PC-9 (cell line): ENCODE results near the gene WDFY3. TPM values are rescaled to one million over a fixed set of nuclear protein-coding genes. Genes with fewer than 3 reads are reported as not detected.

Experiments
- BruUV-seq: library from RNA; stranded (reverse); fragments of 400-500 nt; replicated peaks from 2 replicates; lab custom pipeline; 2021; lab: Mats Ljungman, UMichigan
- CTCF ChIA-PET: fragments of 300-600 bp; sonication (Branson Sonifier 250); formaldehyde crosslinking; loops from one replicate; lab custom pipeline; 2022; ENCODE audit warnings: antibody characterized with exemption; lab: Charles Lee
- POLR2A ChIA-PET: fragments of 300-600 bp; sonication (Branson Sonifier 250); formaldehyde crosslinking; loops from one replicate; lab custom pipeline; 2022; ENCODE audit warnings: antibody characterized with exemption; ENCODE audit not compliant: unreplicated experiment; lab: Charles Lee
- DNase-seq, 2 experiments: peaks; one replicate each; pipeline versions ENCODE4 v3.0.0 to v3.0.0-alpha.2; 2015 to 2022; ENCODE audit warnings: mixed read lengths in 1 of 2
- H2AFZ ChIP-seq: fragments of 200-600 bp; sonication (generic); 2 replicates; pipeline ENCODE4 v1.8.1; 2017; ENCODE audit warnings: antibody characterized with exemption
- H3F3A ChIP-seq: fragments of 200-600 bp; sonication (generic); 2 replicates; pipeline ENCODE4 v1.8.1; 2017; ENCODE audit warnings: antibody characterized with exemption, mild to moderate bottlenecking, low read depth; ENCODE audit not compliant: insufficient read depth
- H3K27ac ChIP-seq: fragments of 200-600 bp; sonication (generic); 2 replicates; pipeline ENCODE4 v1.6.1; 2016; ENCODE audit warnings: mixed run types
- H3K27me3 ChIP-seq: fragments of 200-600 bp; sonication (generic); 2 replicates; pipeline ENCODE4 v1.6.1; 2016; ENCODE audit warnings: low read depth, mixed run types; ENCODE audit not compliant: insufficient read depth
- H3K36me3 ChIP-seq: fragments of 200-600 bp; sonication (generic); 2 replicates; pipeline ENCODE4 v1.6.1; 2016; ENCODE audit warnings: low read depth, mixed run types
- H3K4me1 ChIP-seq: fragments of 200-600 bp; sonication (generic); replicated peaks from 2 replicates; pipeline ENCODE4 v1.6.1; 2016; ENCODE audit warnings: mixed run types; ENCODE audit not compliant: insufficient read depth
- H3K4me2 ChIP-seq: fragments of 200-600 bp; sonication (generic); 2 replicates; pipeline ENCODE4 v1.6.1; 2017; ENCODE audit warnings: mixed run types
- H3K4me3 ChIP-seq: fragments of 200-600 bp; sonication (generic); 2 replicates; pipeline ENCODE4 v1.6.1; 2016; ENCODE audit warnings: mixed run types
- H3K79me2 ChIP-seq: fragments of 200-600 bp; sonication (generic); 2 replicates; pipeline ENCODE4 v1.6.1; 2017; ENCODE audit warnings: low read depth, mixed run types
- H3K9me2 ChIP-seq: fragments of 200-600 bp; sonication (generic); 2 replicates; pipeline ENCODE4 v1.8.1; 2017; ENCODE audit warnings: mild to moderate bottlenecking; ENCODE audit not compliant: insufficient read depth
- H3K9me3 ChIP-seq: fragments of 200-600 bp; sonication (generic); 2 replicates; pipeline ENCODE4 v1.8.1; 2016; ENCODE audit warnings: low read depth; ENCODE audit not compliant: insufficient read depth
- H4K20me1 ChIP-seq: fragments of 200-600 bp; sonication (generic); 2 replicates; pipeline ENCODE4 v1.8.1; 2017; ENCODE audit not compliant: insufficient read depth
- CTCF ChIP-seq: fragments of 200-600 bp; sonication (generic); conservative IDR thresholded peaks from 2 replicates; pipeline ENCODE4 v1.6.1; 2017; ENCODE audit warnings: mixed run types, antibody characterized with exemption, mild to moderate bottlenecking, moderate library complexity
- EZH2 ChIP-seq: fragments of 200-600 bp; sonication (generic); IDR thresholded peaks from 2 replicates; pipeline ENCODE4 v1.8.0; 2017; ENCODE audit warnings: antibody characterized with exemption, low read depth
- intact Hi-C: fragments of 100-400 bp; cut with micrococcal nuclease; formaldehyde crosslinking; loops from one replicate; pipeline ENCODE4 v1.10.0; 2022; ENCODE audit not compliant: unreplicated experiment
- total RNA-seq: library from RNA; stranded (reverse); gene quantifications from 2 replicates; pipeline ENCODE4 v1.2.3, GENCODE V29; 2021

Gene WDFY3
- total RNA-seq, 1 experiment from 2014 or later = 35.4 TPM

DNA sequence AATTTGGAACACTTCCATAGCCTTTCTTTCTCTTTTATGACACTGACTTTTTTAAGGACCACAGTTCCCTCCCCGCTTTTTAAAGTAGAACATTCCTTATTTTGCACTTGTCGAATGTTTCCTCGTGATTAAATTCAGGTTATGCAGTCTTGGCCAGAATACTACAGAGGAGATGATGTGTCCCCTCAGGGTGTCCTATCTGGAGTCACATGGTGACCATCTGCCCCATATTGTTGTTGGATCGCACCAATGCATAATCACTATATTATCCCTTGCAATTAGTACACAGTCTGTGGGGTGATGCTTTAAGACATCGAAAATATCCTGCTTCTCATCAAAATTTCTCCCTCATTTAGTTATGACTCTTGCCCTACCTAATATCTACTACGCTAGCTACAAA is 27.4 kb downstream of the WDFY3 start:
- no peak overlapping the region for H3K4me2 ChIP-seq
- no peaks in the 10 kb centered on the region; the same call in 1 of the 2 replicates for H3K9me3 ChIP-seq
- no peaks in the 10 kb centered on the region for H4K20me1 ChIP-seq
- no peak for DNase-seq
- intact Hi-C loops = loop anchor here (2.0 kb wide), 1 partner anchor 14 kb away; no protein-coding TSS in a partner anchor
- 0 out of 2 replicates have a peak, but pooled peaks cover 4% of the 10 kb centered on the region for H3K4me1 ChIP-seq
- no peak overlapping the region for H3K27ac ChIP-seq
- TF ChIP-seq EZH2 (no peak), CTCF (no peak)
- H3K4me3 ChIP-seq = no peak overlapping the region
- H3F3A ChIP-seq = no peaks in the 10 kb centered on the region
- ChIA-PET POLR2A (no interaction called here), CTCF (no interaction called here)
- H3K27me3 ChIP-seq = no peaks in the 10 kb centered on the region
- H3K36me3 ChIP-seq = no peaks in the 10 kb centered on the region
- peaks cover 27% of the 10 kb centered on the region for H3K79me2 ChIP-seq
- H3K9me2 ChIP-seq = no peaks in the 10 kb centered on the region
- no TSS peak for BruUV-seq
- H2AFZ ChIP-seq = no peak overlapping the region

DNA sequence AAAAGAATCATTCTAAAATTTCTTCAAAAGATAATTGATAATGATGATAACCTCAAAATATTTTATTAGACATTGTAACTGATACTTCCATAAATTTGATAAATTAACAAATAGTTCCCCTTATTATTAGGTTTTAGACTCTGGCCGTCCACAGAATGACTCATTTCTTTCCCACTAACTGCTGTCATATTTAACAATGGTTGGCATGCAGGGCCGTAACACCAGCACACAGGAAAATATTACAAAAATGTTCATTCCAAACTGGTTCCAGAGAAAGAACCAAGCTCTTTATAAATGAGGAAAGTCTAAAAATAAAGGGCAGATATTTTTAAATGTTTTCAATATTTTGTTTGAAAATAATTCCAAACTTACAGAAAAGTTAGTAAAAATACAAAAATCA is 28.2 kb downstream of the WDFY3 start:
- peak in 1 of 2 experiments; percentile 16 for DNase-seq
- CTCF ChIA-PET = interaction anchor here (0.6 kb wide), 1 partner anchor 1357 kb away, joined by 4 read pairs; no protein-coding TSS in a partner anchor
- POLR2A ChIA-PET = interaction anchor here (0.7 kb wide), 1 partner anchor 908 kb away, joined by 5 read pairs; no protein-coding TSS in a partner anchor
- Histone ChIP-seq H3K4me2 (no peak overlapping the region), H3K9me3 (no peaks in the 10 kb centered on the region; the same call in 1 of the 2 replicates), H3K4me1 (0 out of 2 replicates have a peak, but pooled peaks cover 4% of the 10 kb centered on the region), H3F3A (no peaks in the 10 kb centered on the region), H2AFZ (no peak overlapping the region), H3K27me3 (no peaks in the 10 kb centered on the region), H3K27ac (no peak overlapping the region), H3K36me3 (no peaks in the 10 kb centered on the region), H3K79me2 (peaks cover 26% of the 10 kb centered on the region), H3K9me2 (no peaks in the 10 kb centered on the region), H4K20me1 (no peaks in the 10 kb centered on the region), H3K4me3 (no peak overlapping the region)
- intact Hi-C loops = loop anchor here (2.0 kb wide), 1 partner anchor 14 kb away; no protein-coding TSS in a partner anchor
- TF ChIP-seq EZH2 (no peak), CTCF (no peak)
- no TSS peak for BruUV-seq

DNA sequence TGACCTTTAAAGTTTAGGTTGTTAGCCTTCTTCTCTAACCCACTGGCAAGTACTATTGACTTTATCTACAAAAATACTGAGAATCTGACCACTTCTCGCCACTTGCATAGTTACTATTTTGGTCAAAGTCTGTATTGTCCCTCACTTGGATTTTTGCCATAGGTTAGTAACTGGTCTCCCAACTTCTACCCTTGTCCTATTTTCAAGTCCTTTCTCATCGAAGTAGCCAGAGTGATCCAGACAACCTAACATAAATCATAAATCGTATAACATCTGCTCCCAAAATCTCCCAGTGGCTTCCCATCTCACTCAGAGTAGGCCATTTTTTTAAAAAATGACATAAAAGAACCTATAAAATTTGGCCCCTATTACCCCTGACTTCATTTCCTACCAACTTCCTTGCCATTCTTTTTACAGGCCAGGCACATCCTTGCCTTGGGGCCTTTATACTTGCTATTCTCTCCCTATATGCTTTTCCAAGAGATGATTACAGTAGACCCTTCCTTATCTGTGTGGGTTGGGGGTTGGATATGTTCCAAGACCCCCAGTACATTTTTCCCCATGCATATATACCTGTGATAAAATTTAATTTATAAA is 29.0 kb downstream of the WDFY3 start:
- Histone ChIP-seq H3K9me3 (no peaks in the 10 kb centered on the region; the same call in 1 of the 2 replicates), H3K27me3 (no peaks in the 10 kb centered on the region), H2AFZ (no peak overlapping the region), H3K4me1 (0 out of 2 replicates have a peak, but pooled peaks cover 4% of the 10 kb centered on the region), H3K36me3 (no peaks in the 10 kb centered on the region), H3K9me2 (no peaks in the 10 kb centered on the region), H3K4me2 (no peak overlapping the region), H3K27ac (no peak overlapping the region), H3K4me3 (no peak overlapping the region), H3F3A (no peaks in the 10 kb centered on the region), H4K20me1 (no peaks in the 10 kb centered on the region), H3K79me2 (peaks cover 26% of the 10 kb centered on the region)
- no peak for TF ChIP-seq CTCF
- no peak for TF ChIP-seq EZH2
- intact Hi-C loops = no loop called here
- CTCF ChIA-PET = no interaction called here
- BruUV-seq = no TSS peak
- no peak for DNase-seq
- POLR2A ChIA-PET = no interaction called here
